Osteocyte (in vitro differentiated cells): ENCODE measurements around the gene HINT2. TPM values are rescaled to one million over a fixed set of nuclear protein-coding genes. Genes with fewer than 3 reads are reported as not detected.
A peak's percentile ranks its signal among the peaks of the same experiment; 100 is the strongest.

Source experiments
- DNase-seq: peaks from one replicate; pipeline ENCODE4 v3.0.0; 2021; ENCODE audit warnings: mixed read lengths; ENCODE audit not compliant: unreplicated experiment; ENCODE audit errors: extremely low spot score
- H3K27ac Mint-ChIP-seq: one replicate; pipeline ENCODE4 v1.8.0; 2021; ENCODE audit warnings: mild to moderate bottlenecking, mixed read lengths; ENCODE audit not compliant: unreplicated experiment
- H3K27me3 Mint-ChIP-seq: one replicate; pipeline ENCODE4 v1.8.0; 2021; ENCODE audit warnings: mixed read lengths; ENCODE audit not compliant: unreplicated experiment
- H3K36me3 Mint-ChIP-seq: one replicate; pipeline ENCODE4 v1.8.0; 2021; ENCODE audit warnings: mixed read lengths; ENCODE audit not compliant: unreplicated experiment
- H3K4me1 Mint-ChIP-seq: one replicate; pipeline ENCODE4 v1.8.0; 2021; ENCODE audit warnings: mixed read lengths; ENCODE audit not compliant: unreplicated experiment
- H3K4me3 Mint-ChIP-seq: one replicate; pipeline ENCODE4 v1.8.0; 2021; ENCODE audit warnings: mild to moderate bottlenecking, moderate library complexity, mixed read lengths; ENCODE audit not compliant: unreplicated experiment
- H3K9me3 Mint-ChIP-seq: one replicate; pipeline ENCODE4 v1.8.0; 2021; ENCODE audit warnings: mixed read lengths; ENCODE audit not compliant: unreplicated experiment
- total RNA-seq: library from RNA; stranded (reverse); gene quantifications from 2 replicates; pipeline ENCODE4 v1.2.1, GENCODE V29; 2021
- TF ChIP-seq, protein P1 (sequence below): fragments of 200-600 bp; sonication (generic); IDR thresholded peaks from 2 replicates; pipeline ENCODE4 v1.5.0; 2021; ENCODE audit warnings: antibody characterized with exemption, mild to moderate bottlenecking, moderate library complexity

HINT2 gene
- total RNA-seq, 1 donor from 2014 or later: 36.0 TPM

DNA sequence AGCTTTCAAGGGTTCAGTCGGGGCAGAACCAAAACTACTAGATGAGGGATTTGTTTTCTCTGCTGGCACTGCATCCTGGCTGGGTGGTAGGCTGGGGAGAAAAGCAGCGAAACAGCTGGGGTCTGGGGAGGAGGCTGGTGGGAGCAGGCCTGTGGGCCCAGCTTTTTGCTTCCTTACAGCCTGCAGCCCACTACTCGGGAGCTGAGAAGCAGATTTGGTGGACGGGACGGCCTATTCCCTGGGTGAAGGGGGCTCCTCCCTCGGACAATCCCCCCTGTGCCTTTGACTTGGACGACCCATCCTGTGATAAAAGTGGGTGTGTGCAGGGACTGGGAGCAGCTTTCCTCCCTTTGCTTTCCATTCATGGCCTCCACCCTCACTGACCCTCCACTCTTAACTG, 14.3 kb downstream of the HINT2 start:
- TF ChIP-seq, protein P1, sequence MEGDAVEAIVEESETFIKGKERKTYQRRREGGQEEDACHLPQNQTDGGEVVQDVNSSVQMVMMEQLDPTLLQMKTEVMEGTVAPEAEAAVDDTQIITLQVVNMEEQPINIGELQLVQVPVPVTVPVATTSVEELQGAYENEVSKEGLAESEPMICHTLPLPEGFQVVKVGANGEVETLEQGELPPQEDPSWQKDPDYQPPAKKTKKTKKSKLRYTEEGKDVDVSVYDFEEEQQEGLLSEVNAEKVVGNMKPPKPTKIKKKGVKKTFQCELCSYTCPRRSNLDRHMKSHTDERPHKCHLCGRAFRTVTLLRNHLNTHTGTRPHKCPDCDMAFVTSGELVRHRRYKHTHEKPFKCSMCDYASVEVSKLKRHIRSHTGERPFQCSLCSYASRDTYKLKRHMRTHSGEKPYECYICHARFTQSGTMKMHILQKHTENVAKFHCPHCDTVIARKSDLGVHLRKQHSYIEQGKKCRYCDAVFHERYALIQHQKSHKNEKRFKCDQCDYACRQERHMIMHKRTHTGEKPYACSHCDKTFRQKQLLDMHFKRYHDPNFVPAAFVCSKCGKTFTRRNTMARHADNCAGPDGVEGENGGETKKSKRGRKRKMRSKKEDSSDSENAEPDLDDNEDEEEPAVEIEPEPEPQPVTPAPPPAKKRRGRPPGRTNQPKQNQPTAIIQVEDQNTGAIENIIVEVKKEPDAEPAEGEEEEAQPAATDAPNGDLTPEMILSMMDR: no peak

DNA sequence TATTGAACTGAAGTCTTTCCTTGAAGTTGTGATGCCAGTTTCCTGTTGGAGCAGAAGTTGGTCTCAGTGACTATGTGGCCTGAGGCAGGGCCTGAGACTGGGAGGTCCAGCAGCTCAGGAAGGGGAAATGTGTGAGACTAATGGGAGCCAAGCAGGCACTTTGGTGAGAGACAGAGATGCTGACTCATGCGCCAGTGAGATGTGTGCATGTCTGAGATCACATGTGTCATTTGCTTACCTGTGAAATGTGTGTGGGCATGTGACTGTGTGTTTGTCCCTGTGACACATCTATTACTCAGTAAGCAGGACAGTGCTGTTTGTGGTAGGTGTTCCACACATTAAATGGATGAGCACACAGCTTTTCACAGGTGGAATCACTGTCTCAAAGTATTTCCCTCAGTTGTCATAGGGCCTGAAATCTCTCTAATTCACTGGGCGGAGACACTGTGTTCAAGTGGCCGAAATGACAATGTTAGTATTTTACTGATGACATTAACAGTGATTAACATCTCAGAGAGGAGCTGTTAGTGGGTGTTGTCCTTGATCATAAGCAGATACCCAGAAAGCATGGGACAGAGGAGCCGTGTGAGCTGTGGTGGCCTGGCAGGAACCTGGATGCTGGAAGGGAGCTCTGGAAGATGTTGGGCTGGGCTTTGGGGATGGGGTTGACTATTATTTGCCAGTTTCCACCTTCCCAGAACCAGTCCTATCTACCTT, 16.0 kb downstream of the HINT2 start:
- Mint-ChIP-seq H3K36me3 (peaks cover 17% of the 10 kb centered on the region), H3K4me3 (no peak overlapping the region), H3K27ac (peak overlapping the region; percentile 23), H3K4me1 (peaks cover 21% of the 10 kb centered on the region), H3K9me3 (no peaks in the 10 kb centered on the region), H3K27me3 (no peaks in the 10 kb centered on the region)
- DNase-seq: no peak
- TF ChIP-seq, protein P1: no peak

More for the DNA sequence above, 14.3 kb downstream of the HINT2 start:
- peaks cover 6% of the 10 kb centered on the region for H3K4me1 Mint-ChIP-seq
- H3K36me3 Mint-ChIP-seq: peaks cover 20% of the 10 kb centered on the region
- H3K27ac Mint-ChIP-seq: no peak overlapping the region
- no peaks in the 10 kb centered on the region for H3K9me3 Mint-ChIP-seq
- no peak for DNase-seq
- H3K27me3 Mint-ChIP-seq: no peaks in the 10 kb centered on the region
- no peak overlapping the region for H3K4me3 Mint-ChIP-seq

DNA sequence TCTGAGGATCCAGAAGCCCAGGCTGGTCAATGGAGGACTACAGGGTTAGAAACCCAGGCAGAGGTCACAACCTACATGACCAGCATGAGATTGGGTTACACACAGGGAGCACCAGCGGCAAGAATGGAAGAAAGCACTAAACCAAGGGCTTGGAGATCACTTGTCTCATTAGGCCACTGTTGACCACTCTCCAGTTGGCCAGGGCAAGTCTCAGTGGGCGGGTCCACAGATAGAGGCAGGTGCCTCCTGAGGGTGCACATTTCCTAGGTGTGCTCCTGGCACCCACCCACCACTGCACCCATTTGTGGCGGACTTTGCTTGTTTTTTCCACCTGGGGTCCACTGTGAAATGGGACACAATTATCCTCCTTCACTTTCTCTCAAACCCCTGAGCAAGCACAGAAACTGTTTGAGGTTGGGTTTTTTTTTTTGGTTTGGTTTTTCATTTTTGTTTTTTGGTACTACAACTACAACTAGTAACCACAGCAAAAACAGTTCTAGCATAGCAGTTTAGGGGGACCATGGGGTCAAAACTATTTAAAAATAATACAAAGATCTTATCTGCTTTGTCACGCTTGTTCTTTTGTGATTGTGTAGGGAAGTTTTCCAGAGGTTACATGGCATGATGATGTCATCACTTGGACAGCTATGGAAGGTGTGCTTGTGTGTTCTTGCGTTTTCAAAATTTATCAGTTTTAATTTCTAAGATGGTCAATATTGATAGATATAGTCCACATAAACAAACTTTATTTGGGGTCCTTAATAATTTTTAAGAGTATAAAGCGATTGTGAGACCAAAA, 17.3 kb downstream of the HINT2 start:
- TF ChIP-seq, protein P1: no peak
- H3K4me1 Mint-ChIP-seq: peaks cover 34% of the 10 kb centered on the region
- H3K9me3 Mint-ChIP-seq: no peaks in the 10 kb centered on the region
- H3K36me3 Mint-ChIP-seq: peaks cover 12% of the 10 kb centered on the region
- H3K27ac Mint-ChIP-seq: no peak overlapping the region
- no peak overlapping the region for H3K4me3 Mint-ChIP-seq
- no peak for DNase-seq
- no peaks in the 10 kb centered on the region for H3K27me3 Mint-ChIP-seq

DNA sequence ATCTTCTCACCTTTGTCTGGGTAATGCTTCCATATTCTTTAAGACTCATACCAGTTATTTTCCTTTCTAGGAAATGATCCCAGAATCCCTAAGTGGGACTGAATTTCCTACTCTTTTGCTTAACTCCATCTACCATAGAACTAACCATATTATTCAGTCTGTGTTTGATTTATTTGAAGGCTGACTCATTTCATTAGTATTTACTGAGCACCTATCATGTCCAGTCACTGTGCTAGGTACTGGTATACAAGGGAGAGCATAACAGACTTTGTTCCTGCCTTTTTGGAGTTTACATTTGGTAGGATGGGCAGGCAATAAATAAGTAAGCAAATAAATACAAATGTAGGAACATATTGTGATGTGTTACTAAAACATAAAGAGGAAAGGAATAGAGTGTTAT, 19.1 kb downstream of the HINT2 start:
- Mint-ChIP-seq H3K27ac (no peak overlapping the region), H3K9me3 (no peaks in the 10 kb centered on the region), H3K4me3 (no peak overlapping the region), H3K4me1 (peaks cover 38% of the 10 kb centered on the region), H3K36me3 (peaks cover 6% of the 10 kb centered on the region), H3K27me3 (no peaks in the 10 kb centered on the region)
- no peak for DNase-seq
- TF ChIP-seq, protein P1: no peak

DNA sequence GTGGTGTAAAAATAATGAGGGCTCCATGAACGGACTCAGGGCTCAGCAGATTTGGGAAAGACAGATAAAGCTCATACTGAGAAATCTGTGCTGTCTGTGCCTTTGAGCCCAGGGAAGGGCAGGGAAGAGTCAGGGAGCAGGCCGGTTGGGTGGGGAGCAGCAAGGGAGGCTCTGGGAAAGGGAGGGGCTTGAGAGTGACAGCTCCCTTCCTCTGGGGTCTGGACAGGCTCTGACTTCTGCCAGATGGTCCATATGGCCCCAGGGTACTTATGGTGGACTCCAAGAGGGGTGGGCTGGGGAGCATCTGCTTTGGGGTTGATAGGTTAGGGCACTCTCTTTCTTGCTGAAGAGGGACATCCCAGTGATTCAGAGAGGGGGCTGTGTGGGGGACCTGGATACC, 21.4 kb downstream of the HINT2 start:
- Mint-ChIP-seq H3K36me3 (peaks cover 2% of the 10 kb centered on the region), H3K27me3 (no peaks in the 10 kb centered on the region), H3K9me3 (no peaks in the 10 kb centered on the region), H3K4me1 (peaks cover 40% of the 10 kb centered on the region), H3K27ac (peak overlapping the region; percentile 50), H3K4me3 (peak overlapping the region; percentile 44)
- TF ChIP-seq, protein P1: no peak
- no peak for DNase-seq
